ENCODE results near the gene PAXX.

- no peak for TF ChIP-seq CTCF (IDR thresholded peaks at IDR 0.05)
- no peak for TF ChIP-seq POLR2A (IDR thresholded peaks at IDR 0.05)
Observed at GRCh38 chr9:137018761-137019559, 26.7 kb downstream of the PAXX start.

Measured in uterus (tissue), 2 donors.